Stomach (tissue), 9 donors: ENCODE measurements around the gene XPC. TPM values are rescaled to one million over a fixed set of nuclear protein-coding genes. Genes with fewer than 3 reads are reported as not detected.

ENCODE experiments used
- DNase-seq, 2 donors: peaks; one replicate each; pipeline versions ENCODE4 v3.0.0 to v3.0.0-alpha.2; 2013 to 2019
- H3K27ac ChIP-seq, 5 donors: fragments of 200-600 bp in 4 of 5; sonication (generic) in 4 of 5; one replicate each; pipeline ENCODE4 v1.5.1; 2013 to 2019; ENCODE audit warnings: mild to moderate bottlenecking in 1 of 5, moderate library complexity in 1 of 5
- H3K27me3 ChIP-seq, 3 donors: fragments of 200-600 bp; sonication (generic); one replicate each; pipeline ENCODE4 v1.5.1; 2017 to 2019; ENCODE audit warnings: mixed run types in 1 of 3
- H3K36me3 ChIP-seq, 4 donors: fragments of 200-600 bp; sonication (generic); 1 replicate in 3 of 4; 2 replicates in 1 of 4; pipeline ENCODE4 v1.5.1; 2016 to 2019
- H3K4me1 ChIP-seq, 4 donors: fragments of 200-600 bp; sonication (generic); one replicate each; pipeline ENCODE4 v1.5.1; 2016 to 2019
- H3K4me3 ChIP-seq, 4 donors: fragments of 200-600 bp; sonication (generic) in 3 of 4; one replicate each; pipeline ENCODE4 v1.5.1; 2016 to 2019; ENCODE audit warnings: mild to moderate bottlenecking in 1 of 4
- H3K9me3 ChIP-seq, 4 donors: fragments of 200-600 bp; sonication (generic); one replicate each; pipeline ENCODE4 v1.5.1; 2016 to 2019
- CTCF ChIP-seq, 7 experiments: fragments of 450-650 bp in 4 of 7; fragments of 200-600 bp in 3 of 7; sonication (generic) in 3 of 7; IDR thresholded peaks; one replicate each; pipeline ENCODE4 v1.5.1; 2016 to 2019; ENCODE audit warnings: antibody characterized with exemption in 7 of 7, control low read depth in 2 of 7, mild to moderate bottlenecking in 1 of 7
- EP300 ChIP-seq: sonication (generic); formaldehyde crosslinking; IDR thresholded peaks from one replicate; pipeline ENCODE4 v1.6.1; 2017; ENCODE audit warnings: antibody characterized with exemption
- POLR2A ChIP-seq, 4 donors: fragments of 450-650 bp; IDR thresholded peaks; one replicate each; pipeline ENCODE4 v1.6.1; 2016; ENCODE audit warnings: antibody characterized with exemption in 4 of 4, control low read depth in 2 of 4, mild to moderate bottlenecking in 1 of 4, moderate library complexity in 1 of 4
- POLR2AphosphoS5 ChIP-seq, 3 donors: sonication (generic); formaldehyde crosslinking; IDR thresholded peaks; one replicate each; pipeline ENCODE4 v1.6.1; 2016; ENCODE audit warnings: antibody characterized with exemption in 3 of 3
- WGBS, 5 donors: extraction: QIAGEN DNeasy Blood & Tissue Kit in 3 of 5; methylation state at CpG; one replicate each; pipeline versions ENCODE4 v1.1.5 to v1.1.7; 2013 to 2018; 5-methylcytosine and 5-hydroxymethylcytosine counted together
- intact Hi-C: fragments of 100-400 bp; cut with DNase I; formaldehyde crosslinking; loops from one replicate; pipeline ENCODE4 v1.15.1; 2023; ENCODE audit warnings: low total_unique reads
- polyA plus RNA-seq, 3 donors: library from polyadenylated mRNA; stranded (reverse); fragments of 200-250 nt; gene quantifications; one replicate each; pipeline ENCODE4 v1.2.3, GENCODE V29; 2013
- total RNA-seq, 5 donors: library from RNA; depleted of rRNA; stranded (reverse); fragments of >200 nt; gene quantifications; one replicate each; pipeline versions ENCODE4 v1.1.0 to v1.2.3, GENCODE V29; 2014 to 2016
- donor health status: healthy with polysubstance abuse.
- donor health status: Bipolar disorder and iron deficiency.
- donor health status: healthy.

Gene XPC
- total and polyA plus RNA-seq, 8 donors = 8.8 to 51.0 (median 36.2) TPM

DNA sequence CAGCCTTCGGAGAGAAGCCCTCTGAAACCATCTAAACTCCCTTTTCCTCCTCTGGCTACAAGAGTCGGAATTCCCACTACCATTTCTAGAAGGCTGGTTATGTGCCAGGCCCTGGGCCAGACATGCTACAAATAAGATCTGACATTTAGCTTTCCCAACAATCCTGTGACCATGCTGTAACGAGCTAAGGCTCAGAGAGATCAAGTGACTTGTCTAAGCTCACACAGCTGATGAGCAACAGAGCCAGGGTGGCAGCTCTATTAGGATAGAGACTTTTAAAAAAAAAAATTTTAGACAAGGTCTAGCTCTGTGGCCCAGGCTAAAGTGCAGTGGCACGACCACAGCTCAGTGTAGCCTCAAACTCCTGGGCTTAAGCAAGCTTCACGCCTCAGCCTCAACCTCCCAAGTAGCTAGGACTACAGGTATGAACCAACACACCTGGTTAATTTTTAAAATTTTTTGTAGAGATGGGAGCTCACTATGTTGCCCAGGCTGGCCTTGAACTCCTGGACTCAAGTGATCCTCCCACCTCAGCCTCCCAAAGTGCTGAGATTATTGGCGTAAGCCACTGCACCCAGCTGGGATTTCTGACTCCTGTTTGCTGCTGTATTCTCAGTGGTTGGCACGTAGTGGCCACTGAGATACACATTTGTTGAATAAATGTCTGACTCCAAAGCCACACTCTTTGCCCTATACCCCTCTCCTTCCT, 34.8 kb upstream of the XPC start:
- H3K27ac ChIP-seq = no peak overlapping the region
- H3K36me3 ChIP-seq = no peaks in the 10 kb centered on the region
- H3K9me3 ChIP-seq = no peaks in the 10 kb centered on the region
- DNase-seq = no peak
- WGBS, 5 donors = 90 to 93% (median 91%) methylated on average over 7 of the region's 7 CpGs
- intact Hi-C loops = no loop called here
- TF ChIP-seq POLR2A (IDR thresholded peaks at IDR 0.05) (no peak), POLR2AphosphoS5 (IDR thresholded peaks at IDR 0.05) (no peak), CTCF (IDR thresholded peaks at IDR 0.05) (no peak), EP300 (no peak)
- H3K27me3 ChIP-seq = no peaks in the 10 kb centered on the region
- no peak overlapping the region for H3K4me3 ChIP-seq
- peaks cover 8 to 20% (median 13%) of the 10 kb centered on the region in 4 donors for H3K4me1 ChIP-seq

DNA sequence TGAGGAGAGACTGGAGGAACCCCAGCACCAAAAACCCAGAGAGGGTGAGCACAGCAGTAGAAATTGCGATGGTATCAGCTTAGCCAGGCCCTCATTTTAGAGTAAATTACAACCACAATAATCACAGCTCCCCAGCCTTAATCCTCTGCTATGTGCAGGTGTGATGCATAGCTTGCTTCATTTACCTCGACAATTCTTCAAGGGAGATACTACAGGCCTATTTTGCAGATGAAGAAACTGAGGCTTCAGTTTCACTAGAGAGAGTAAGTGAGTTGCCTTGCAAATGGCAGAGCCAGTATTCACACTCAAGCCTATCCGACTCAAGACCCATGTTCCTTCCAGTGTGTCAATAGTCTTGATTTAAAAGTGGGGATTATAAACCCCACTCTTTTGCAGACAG, 33.6 kb upstream of the XPC start:
- Histone ChIP-seq H3K9me3 (no peaks in the 10 kb centered on the region), H3K27me3 (no peaks in the 10 kb centered on the region), H3K36me3 (no peaks in the 10 kb centered on the region), H3K4me1 (peaks cover 8 to 21% (median 14%) of the 10 kb centered on the region in 4 donors), H3K4me3 (no peak overlapping the region), H3K27ac (peak overlapping the region in 1 of 5 donors; percentile 28)
- no peak for TF ChIP-seq POLR2AphosphoS5 (IDR thresholded peaks at IDR 0.05)
- no peak for TF ChIP-seq POLR2A (IDR thresholded peaks at IDR 0.05)
- no peak for TF ChIP-seq EP300
- no peak for TF ChIP-seq CTCF (IDR thresholded peaks at IDR 0.05)
- DNase-seq = no peak
- intact Hi-C loops = no loop called here
- 81 to 94% (median 91%) methylated on average over 3 of the region's 3 CpGs for WGBS, 5 donors

DNA sequence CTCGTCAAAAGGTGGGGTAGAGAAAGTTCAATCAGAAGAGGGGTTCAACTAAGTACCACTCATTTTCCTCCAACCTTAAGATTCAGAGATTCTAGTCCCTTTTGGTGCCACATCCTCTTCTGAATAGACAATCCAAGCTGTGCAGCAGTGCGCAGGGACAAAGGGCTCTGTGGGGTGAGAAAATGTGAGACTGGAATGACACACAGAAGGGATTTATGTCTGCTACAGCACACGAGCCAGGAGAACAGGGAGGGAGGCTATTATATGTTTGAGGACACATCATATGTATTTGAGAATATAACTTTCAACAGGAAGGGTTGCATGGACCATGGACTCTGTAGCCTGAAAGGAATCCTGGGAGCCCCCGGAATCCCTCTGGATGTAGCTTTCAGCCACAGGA, 33.2 kb upstream of the XPC start:
- 69 to 81% (median 77%) methylated on average over 4 of the region's 4 CpGs for WGBS, 5 donors
- Histone ChIP-seq H3K27ac (peak overlapping the region in 1 of 5 donors; percentile 28), H3K36me3 (no peaks in the 10 kb centered on the region), H3K27me3 (no peaks in the 10 kb centered on the region), H3K4me1 (peaks cover 8 to 21% (median 13%) of the 10 kb centered on the region in 4 donors), H3K4me3 (no peak overlapping the region), H3K9me3 (no peaks in the 10 kb centered on the region)
- TF ChIP-seq POLR2A (IDR thresholded peaks at IDR 0.05) (no peak), POLR2AphosphoS5 (IDR thresholded peaks at IDR 0.05) (no peak), EP300 (no peak), CTCF (IDR thresholded peaks at IDR 0.05) (no peak)
- no peak for DNase-seq
- intact Hi-C loops = no loop called here

DNA sequence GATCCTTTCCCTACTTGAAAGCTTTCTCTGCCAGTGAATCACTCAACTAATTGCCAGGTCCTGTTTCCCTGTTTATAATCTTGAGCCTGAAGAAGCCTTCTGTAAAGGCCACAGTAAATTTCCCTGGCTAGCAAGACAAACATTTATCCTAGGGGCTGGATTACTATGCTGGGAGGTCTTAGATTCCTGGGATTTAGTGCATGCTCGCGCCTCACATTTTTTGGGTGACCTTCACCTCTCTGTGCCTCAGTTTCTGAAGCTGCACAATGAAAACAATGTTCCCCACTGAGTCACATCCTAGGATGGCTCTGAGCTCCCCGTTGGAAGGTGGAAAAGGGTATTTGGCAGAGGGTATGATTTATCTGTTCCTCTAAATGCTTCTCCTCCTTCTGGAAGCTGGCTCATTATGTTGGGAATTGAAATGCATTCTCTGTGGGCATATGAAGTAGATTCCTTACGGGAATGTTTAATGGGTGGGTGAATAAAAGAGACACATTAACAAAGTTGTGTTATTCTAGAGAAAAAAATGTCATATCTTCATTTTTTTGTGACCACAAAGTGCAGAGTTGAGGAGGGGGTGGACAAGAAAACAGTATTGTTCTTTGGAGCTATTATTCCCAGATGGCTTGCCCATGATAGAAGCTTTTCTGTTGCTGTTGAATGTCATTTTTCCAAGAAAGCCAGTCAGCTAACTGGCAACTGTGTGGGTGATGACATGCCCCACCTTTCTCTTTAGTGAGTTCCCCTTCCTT, 32.6 kb upstream of the XPC start:
- DNase-seq = peak in 1 of 2 donors; percentile 36
- H3K27ac ChIP-seq = peak overlapping the region in 1 of 5 donors; percentile 62
- intact Hi-C loops = no loop called here
- H3K9me3 ChIP-seq = no peaks in the 10 kb centered on the region
- H3K27me3 ChIP-seq = no peaks in the 10 kb centered on the region
- H3K36me3 ChIP-seq = no peaks in the 10 kb centered on the region
- 61 to 80% (median 66%) methylated on average over 4 of the region's 4 CpGs for WGBS, 5 donors
- H3K4me1 ChIP-seq = peaks cover 8 to 21% (median 12%) of the 10 kb centered on the region in 4 donors
- H3K4me3 ChIP-seq = no peak overlapping the region
- TF ChIP-seq EP300 (no peak), POLR2A (IDR thresholded peaks at IDR 0.05) (no peak), POLR2AphosphoS5 (IDR thresholded peaks at IDR 0.05) (no peak), CTCF (IDR thresholded peaks at IDR 0.05) (no peak)
